Panc1 (cell line): ENCODE data around the gene CLASRP. TPM values are rescaled to one million over a fixed set of nuclear protein-coding genes. Genes with fewer than 3 reads are reported as not detected.

Source experiments
- ATAC-seq: fragments of 200-7000 bp; cut with Tn5 transposase; 2 replicates; pipeline ENCODE4 v1.9.1; 2020; ENCODE audit warnings: mild to moderate bottlenecking, moderate library complexity
- BruUV-seq: library from RNA; stranded (reverse); fragments of 400-500 nt; replicated peaks from 2 replicates; lab custom pipeline; 2021; lab: Mats Ljungman, UMichigan
- CTCF ChIA-PET: fragments of 300-600 bp; sonication (Branson Sonifier 250); formaldehyde crosslinking; loops from one replicate; lab custom pipeline; 2022; ENCODE audit warnings: antibody characterized with exemption; lab: Charles Lee
- POLR2A ChIA-PET: fragments of 300-600 bp; sonication (Branson Sonifier 250); formaldehyde crosslinking; loops from one replicate; lab custom pipeline; 2022; ENCODE audit warnings: antibody characterized with exemption; lab: Charles Lee
- DNase-seq: peaks from one replicate; pipeline ENCODE4 v3.0.0-alpha.2; 2010; ENCODE audit warnings: low read depth, low spot score
- H3K27ac ChIP-seq: 2 replicates; pipeline ENCODE4 v1.5.1; 2011; ENCODE audit warnings: mild to moderate bottlenecking, low read length, inconsistent platforms
- H3K27me3 ChIP-seq: fragments of 200-500 bp; sonication (Bioruptor generic); 2 replicates; pipeline ENCODE4 v1.6.0; 2014; ENCODE audit warnings: low read length, inconsistent platforms; ENCODE audit not compliant: control insufficient read depth, insufficient read depth
- H3K36me3 ChIP-seq: fragments of 200-500 bp; sonication (Bioruptor generic); 2 replicates; pipeline ENCODE4 v1.5.1; 2014; ENCODE audit warnings: inconsistent platforms, mild to moderate bottlenecking, low read length, moderate library complexity; ENCODE audit not compliant: control insufficient read depth, insufficient read depth
- H3K4me1 ChIP-seq: 2 replicates; pipeline ENCODE4 v1.5.1; 2011; ENCODE audit warnings: inconsistent platforms, mild to moderate bottlenecking, low read length, moderate library complexity; ENCODE audit not compliant: control insufficient read depth, insufficient read depth
- H3K4me3 ChIP-seq, 2 experiments: 2 replicates each; pipeline ENCODE4 v1.5.1; 2011 to 2012; ENCODE audit warnings: low read depth in 2 of 2, low read length in 2 of 2, mild to moderate bottlenecking in 2 of 2, inconsistent platforms in 1 of 2, moderate library complexity in 1 of 2
- H3K9me3 ChIP-seq: fragments of 200-500 bp; sonication (Bioruptor generic); 2 replicates; pipeline ENCODE4 v1.5.1; 2014; ENCODE audit warnings: low read depth, mild to moderate bottlenecking, inconsistent platforms, low read length, moderate library complexity; ENCODE audit not compliant: control insufficient read depth, insufficient read depth
- POLR2AphosphoS5 ChIP-seq: IDR thresholded peaks from 2 replicates; pipeline ENCODE4 v1.6.1; 2012; ENCODE audit warnings: mild to moderate bottlenecking, low read depth, low read length, moderate library complexity
- REST ChIP-seq, 2 experiments: IDR thresholded peaks; 2 replicates each; pipeline ENCODE4 v1.6.1; 2011 to 2012; ENCODE audit warnings: low read depth in 2 of 2, control low read depth in 1 of 2, low read length in 1 of 2, mild to moderate bottlenecking in 1 of 2, moderate library complexity in 1 of 2; ENCODE audit not compliant: insufficient read depth in 1 of 2
- SIN3A ChIP-seq: IDR thresholded peaks from 2 replicates; pipeline ENCODE4 v1.6.1; 2012; ENCODE audit warnings: low read depth, mild to moderate bottlenecking, low read length, moderate library complexity, borderline replicate concordance; ENCODE audit not compliant: insufficient read depth
- TCF7L2 ChIP-seq: IDR thresholded peaks from 2 replicates; pipeline ENCODE4 v1.6.1; 2011; ENCODE audit warnings: mild to moderate bottlenecking, low read depth, low read length, inconsistent platforms
- in situ Hi-C: cut with HindIII; loops from 2 replicates; pipeline ENCODE4 v1.10.0; 2016; ENCODE audit warnings: low sequenced_read_pairs, low pct_unique_long_range_greater_than_20kb
- intact Hi-C: fragments of 100-400 bp; cut with micrococcal nuclease; formaldehyde crosslinking; loops from one replicate; pipeline ENCODE4 v1.10.0; 2022; ENCODE audit not compliant: unreplicated experiment
- total RNA-seq: library from RNA; stranded (reverse); gene quantifications from one replicate; pipeline ENCODE4 v1.2.1, GENCODE V29; 2021; ENCODE audit not compliant: unreplicated experiment
- TF ChIP-seq, protein P1 (sequence below): fragments of 450-650 bp; IDR thresholded peaks from 2 replicates; pipeline ENCODE4 v1.5.1; 2017; ENCODE audit warnings: mild to moderate bottlenecking

The CLASRP gene
- total RNA-seq, 1 experiment from 2014 or later, result 72.4 TPM

DNA sequence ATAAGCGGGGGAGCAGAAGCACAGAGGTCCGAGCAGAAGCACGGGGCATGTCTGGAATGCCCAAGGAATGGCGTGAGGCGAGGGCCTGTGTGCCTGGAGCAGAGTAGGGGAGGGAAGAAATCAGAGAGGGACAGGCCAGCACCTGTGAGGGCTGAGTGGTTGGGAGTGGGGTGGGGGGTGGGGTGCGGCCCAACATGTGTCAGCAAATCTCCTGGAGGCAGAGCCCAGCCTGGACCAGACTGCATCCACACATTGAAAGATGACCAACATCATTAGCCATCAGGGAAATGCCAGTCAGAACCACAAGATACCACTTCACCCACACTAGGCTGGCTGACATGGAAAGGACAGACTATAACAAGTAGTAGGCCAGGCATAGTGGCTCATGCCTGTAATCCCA, 11.2 kb downstream of the CLASRP start:
- BruUV-seq, result no TSS peak
- H3K9me3 ChIP-seq, result no peaks in the 10 kb centered on the region
- in situ Hi-C loops, result no loop called here
- CTCF ChIA-PET, result no interaction called here
- H3K27ac ChIP-seq, result no peak overlapping the region
- no peaks in the 10 kb centered on the region for H3K27me3 ChIP-seq
- TF ChIP-seq POLR2AphosphoS5, result no peak
- TF ChIP-seq, protein P1, sequence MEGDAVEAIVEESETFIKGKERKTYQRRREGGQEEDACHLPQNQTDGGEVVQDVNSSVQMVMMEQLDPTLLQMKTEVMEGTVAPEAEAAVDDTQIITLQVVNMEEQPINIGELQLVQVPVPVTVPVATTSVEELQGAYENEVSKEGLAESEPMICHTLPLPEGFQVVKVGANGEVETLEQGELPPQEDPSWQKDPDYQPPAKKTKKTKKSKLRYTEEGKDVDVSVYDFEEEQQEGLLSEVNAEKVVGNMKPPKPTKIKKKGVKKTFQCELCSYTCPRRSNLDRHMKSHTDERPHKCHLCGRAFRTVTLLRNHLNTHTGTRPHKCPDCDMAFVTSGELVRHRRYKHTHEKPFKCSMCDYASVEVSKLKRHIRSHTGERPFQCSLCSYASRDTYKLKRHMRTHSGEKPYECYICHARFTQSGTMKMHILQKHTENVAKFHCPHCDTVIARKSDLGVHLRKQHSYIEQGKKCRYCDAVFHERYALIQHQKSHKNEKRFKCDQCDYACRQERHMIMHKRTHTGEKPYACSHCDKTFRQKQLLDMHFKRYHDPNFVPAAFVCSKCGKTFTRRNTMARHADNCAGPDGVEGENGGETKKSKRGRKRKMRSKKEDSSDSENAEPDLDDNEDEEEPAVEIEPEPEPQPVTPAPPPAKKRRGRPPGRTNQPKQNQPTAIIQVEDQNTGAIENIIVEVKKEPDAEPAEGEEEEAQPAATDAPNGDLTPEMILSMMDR, result no peak
- no peak for TF ChIP-seq REST (IDR thresholded peaks at IDR 0.05; ENCODE audit: insufficient read depth in 1 of 2, low read depth in 2 of 2, low read length in 1 of 2)
- no peak for TF ChIP-seq TCF7L2
- no peak for TF ChIP-seq SIN3A
- no peaks in the 10 kb centered on the region for H3K4me1 ChIP-seq
- H3K4me3 ChIP-seq, result no peak overlapping the region
- intact Hi-C loops, result no loop called here
- ATAC-seq (no peak), DNase-seq (no peak)
- H3K36me3 ChIP-seq, result peaks cover 5% of the 10 kb centered on the region
- POLR2A ChIA-PET, result no interaction called here

- no peaks in the 10 kb centered on the region for H3K9me3 ChIP-seq
- BruUV-seq, result no TSS peak
- H3K27me3 ChIP-seq, result no peaks in the 10 kb centered on the region
- H3K27ac ChIP-seq, result no peak overlapping the region
- H3K4me1 ChIP-seq, result no peaks in the 10 kb centered on the region
- no peak for ATAC-seq
- H3K4me3 ChIP-seq, result no peak overlapping the region
- intact Hi-C loops (no loop called here), in situ Hi-C loops (no loop called here)
- TF ChIP-seq, protein P1, result no peak
- TF ChIP-seq POLR2AphosphoS5 (no peak), TCF7L2 (no peak), SIN3A (no peak), REST (IDR thresholded peaks at IDR 0.05; ENCODE audit: insufficient read depth in 1 of 2, low read depth in 2 of 2, low read length in 1 of 2) (no peak)
- ChIA-PET POLR2A (interaction anchor here (0.6 kb wide), 1 partner anchor 8 kb away, joined by 5 read pairs; no protein-coding TSS in a partner anchor), CTCF (interaction anchor here (0.5 kb wide), 1 partner anchor 147 kb away, joined by 5 read pairs; no protein-coding TSS in a partner anchor)
- no peak for DNase-seq
- peaks cover 5% of the 10 kb centered on the region for H3K36me3 ChIP-seq
These were observed 13.2 kb downstream of the CLASRP start for GRCh38 chr19:45051929-45052579.
